ENCODE data around the gene ZNF414. TPM values are rescaled to one million over a fixed set of nuclear protein-coding genes. Genes with fewer than 3 reads are reported as not detected.

ZNF414 gene
- total RNA-seq, 2 experiments from 2014 or later = 8.7 to 47.5 TPM

GRCh38 chr19:8494158-8494557 is 19.8 kb downstream of the ZNF414 start:
- intact Hi-C loops (cut with micrococcal nuclease; ENCODE audit: unreplicated experiment) = no loop called here
- Histone ChIP-seq H3K9me3 (ENCODE audit: low read length) (no peaks in the 10 kb centered on the region), H4K20me1 (ENCODE audit: insufficient read depth, low read length) (no peaks in the 10 kb centered on the region), H2AFZ (ENCODE audit: low read length) (peak overlapping the region; percentile 67; the same call in 1 of the 2 replicates), H3K4me2 (ENCODE audit: low read length) (peak overlapping the region; percentile 62), H3K9me2 (ENCODE audit: insufficient read depth, low read length) (no peaks in the 10 kb centered on the region), H3K4me1 (ENCODE audit: insufficient read depth, low read length, poor library complexity, severe bottlenecking) (peaks cover 13% of the 10 kb centered on the region), H3K36me3 (ENCODE audit: insufficient read depth, low read length) (peaks cover 15% of the 10 kb centered on the region), H3K27ac (ENCODE audit: low read depth, low read length, poor library complexity, severe bottlenecking) (no peak overlapping the region), H3K4me3 (ENCODE audit: low read depth, low read length, poor library complexity, severe bottlenecking) (peak overlapping the region; percentile 19), H3K79me2 (ENCODE audit: insufficient read depth, low read depth, low read length) (no peaks in the 10 kb centered on the region)
- BruUV-seq (replicated peaks) = no TSS peak
- DNase-seq (ENCODE audit: low spot score) = peak; percentile 45
- ChIA-PET CTCF (ENCODE audit: unreplicated experiment) (no interaction called here), POLR2A (interaction anchor here (0.6 to 2.8 kb wide), 4 partner anchors 19 to 1114 kb away, joined by 3 to 14 read pairs (median 4); partner anchors contain the start of gene ZNF414)
- TF ChIP-seq, protein P1, sequence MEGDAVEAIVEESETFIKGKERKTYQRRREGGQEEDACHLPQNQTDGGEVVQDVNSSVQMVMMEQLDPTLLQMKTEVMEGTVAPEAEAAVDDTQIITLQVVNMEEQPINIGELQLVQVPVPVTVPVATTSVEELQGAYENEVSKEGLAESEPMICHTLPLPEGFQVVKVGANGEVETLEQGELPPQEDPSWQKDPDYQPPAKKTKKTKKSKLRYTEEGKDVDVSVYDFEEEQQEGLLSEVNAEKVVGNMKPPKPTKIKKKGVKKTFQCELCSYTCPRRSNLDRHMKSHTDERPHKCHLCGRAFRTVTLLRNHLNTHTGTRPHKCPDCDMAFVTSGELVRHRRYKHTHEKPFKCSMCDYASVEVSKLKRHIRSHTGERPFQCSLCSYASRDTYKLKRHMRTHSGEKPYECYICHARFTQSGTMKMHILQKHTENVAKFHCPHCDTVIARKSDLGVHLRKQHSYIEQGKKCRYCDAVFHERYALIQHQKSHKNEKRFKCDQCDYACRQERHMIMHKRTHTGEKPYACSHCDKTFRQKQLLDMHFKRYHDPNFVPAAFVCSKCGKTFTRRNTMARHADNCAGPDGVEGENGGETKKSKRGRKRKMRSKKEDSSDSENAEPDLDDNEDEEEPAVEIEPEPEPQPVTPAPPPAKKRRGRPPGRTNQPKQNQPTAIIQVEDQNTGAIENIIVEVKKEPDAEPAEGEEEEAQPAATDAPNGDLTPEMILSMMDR (conservative IDR thresholded peaks at IDR 0.05; ENCODE audit: low read length) = no peak
- TF ChIP-seq EZH2phosphoT487 (IDR thresholded peaks at IDR 0.05; ENCODE audit: borderline replicate concordance, low read depth, low read length) = no peak

- no peaks in the 10 kb centered on the region for H3K9me3 ChIP-seq (ENCODE audit: low read length)
- ChIA-PET CTCF (ENCODE audit: unreplicated experiment) (no interaction called here), POLR2A (no interaction called here)
- TF ChIP-seq, protein P1 (conservative IDR thresholded peaks at IDR 0.05; ENCODE audit: low read length) = no peak
- no peak for TF ChIP-seq EZH2phosphoT487 (IDR thresholded peaks at IDR 0.05; ENCODE audit: borderline replicate concordance, low read depth, low read length)
- peaks cover 13% of the 10 kb centered on the region for H3K4me1 ChIP-seq (ENCODE audit: insufficient read depth, low read length, poor library complexity, severe bottlenecking)
- peaks cover 41% of the 10 kb centered on the region for H3K36me3 ChIP-seq (ENCODE audit: insufficient read depth, low read length)
- H3K27ac ChIP-seq (ENCODE audit: low read depth, low read length, poor library complexity, severe bottlenecking) = no peak overlapping the region
- no peaks in the 10 kb centered on the region for H3K79me2 ChIP-seq (ENCODE audit: insufficient read depth, low read depth, low read length)
- H2AFZ ChIP-seq (ENCODE audit: low read length) = no peak overlapping the region
- no peaks in the 10 kb centered on the region for H3K9me2 ChIP-seq (ENCODE audit: insufficient read depth, low read length)
- no peak overlapping the region for H3K4me2 ChIP-seq (ENCODE audit: low read length)
- no TSS peak for BruUV-seq (replicated peaks)
- intact Hi-C loops (cut with micrococcal nuclease; ENCODE audit: unreplicated experiment) = no loop called here
- DNase-seq (ENCODE audit: low spot score) = no peak
- H4K20me1 ChIP-seq (ENCODE audit: insufficient read depth, low read length) = no peaks in the 10 kb centered on the region
- H3K4me3 ChIP-seq (ENCODE audit: low read depth, low read length, poor library complexity, severe bottlenecking) = no peak overlapping the region
These were observed 22.4 kb downstream of the ZNF414 start for GRCh38 chr19:8491574-8491973.

- H3K9me3 ChIP-seq (ENCODE audit: low read length) = no peaks in the 10 kb centered on the region
- TF ChIP-seq EZH2phosphoT487 (IDR thresholded peaks at IDR 0.05; ENCODE audit: borderline replicate concordance, low read depth, low read length) = no peak
- TF ChIP-seq, protein P1 (conservative IDR thresholded peaks at IDR 0.05; ENCODE audit: low read length) = no peak
- no peak overlapping the region for H3K4me3 ChIP-seq (ENCODE audit: low read depth, low read length, poor library complexity, severe bottlenecking)
- no peak overlapping the region for H2AFZ ChIP-seq (ENCODE audit: low read length)
- H3K4me2 ChIP-seq (ENCODE audit: low read length) = no peak overlapping the region
- ChIA-PET POLR2A (no interaction called here), CTCF (ENCODE audit: unreplicated experiment) (no interaction called here)
- no peaks in the 10 kb centered on the region for H4K20me1 ChIP-seq (ENCODE audit: insufficient read depth, low read length)
- DNase-seq (ENCODE audit: low spot score) = no peak
- intact Hi-C loops (cut with micrococcal nuclease; ENCODE audit: unreplicated experiment) = no loop called here
- peaks cover 48% of the 10 kb centered on the region for H3K36me3 ChIP-seq (ENCODE audit: insufficient read depth, low read length)
- no TSS peak for BruUV-seq (replicated peaks)
- no peaks in the 10 kb centered on the region for H3K9me2 ChIP-seq (ENCODE audit: insufficient read depth, low read length)
- H3K79me2 ChIP-seq (ENCODE audit: insufficient read depth, low read depth, low read length) = no peaks in the 10 kb centered on the region
- H3K4me1 ChIP-seq (ENCODE audit: insufficient read depth, low read length, poor library complexity, severe bottlenecking) = peaks cover 13% of the 10 kb centered on the region
- H3K27ac ChIP-seq (ENCODE audit: low read depth, low read length, poor library complexity, severe bottlenecking) = no peak overlapping the region
These were observed 23.1 kb downstream of the ZNF414 start for GRCh38 chr19:8490873-8491272.

All from OCI-LY7 (cell line).